Stomach (tissue), 4 donors: Measurements from ENCODE around the gene PDE9A.

ENCODE experiments used
- EP300 ChIP-seq: sonication (generic); formaldehyde crosslinking; IDR thresholded peaks from one replicate; pipeline ENCODE4 v1.6.1; 2017; ENCODE audit warnings: antibody characterized with exemption
- POLR2A ChIP-seq, 4 donors: fragments of 450-650 bp; IDR thresholded peaks; one replicate each; pipeline ENCODE4 v1.6.1; 2016; ENCODE audit warnings: antibody characterized with exemption in 4 of 4, control low read depth in 2 of 4, mild to moderate bottlenecking in 1 of 4, moderate library complexity in 1 of 4
- TF ChIP-seq, protein P1 (sequence below), 7 experiments: fragments of 450-650 bp in 4 of 7; fragments of 200-600 bp in 3 of 7; sonication (generic) in 3 of 7; IDR thresholded peaks; one replicate each; pipeline ENCODE4 v1.5.1; 2016 to 2019; ENCODE audit warnings: antibody characterized with exemption in 7 of 7, control low read depth in 2 of 7, mild to moderate bottlenecking in 1 of 7

DNA sequence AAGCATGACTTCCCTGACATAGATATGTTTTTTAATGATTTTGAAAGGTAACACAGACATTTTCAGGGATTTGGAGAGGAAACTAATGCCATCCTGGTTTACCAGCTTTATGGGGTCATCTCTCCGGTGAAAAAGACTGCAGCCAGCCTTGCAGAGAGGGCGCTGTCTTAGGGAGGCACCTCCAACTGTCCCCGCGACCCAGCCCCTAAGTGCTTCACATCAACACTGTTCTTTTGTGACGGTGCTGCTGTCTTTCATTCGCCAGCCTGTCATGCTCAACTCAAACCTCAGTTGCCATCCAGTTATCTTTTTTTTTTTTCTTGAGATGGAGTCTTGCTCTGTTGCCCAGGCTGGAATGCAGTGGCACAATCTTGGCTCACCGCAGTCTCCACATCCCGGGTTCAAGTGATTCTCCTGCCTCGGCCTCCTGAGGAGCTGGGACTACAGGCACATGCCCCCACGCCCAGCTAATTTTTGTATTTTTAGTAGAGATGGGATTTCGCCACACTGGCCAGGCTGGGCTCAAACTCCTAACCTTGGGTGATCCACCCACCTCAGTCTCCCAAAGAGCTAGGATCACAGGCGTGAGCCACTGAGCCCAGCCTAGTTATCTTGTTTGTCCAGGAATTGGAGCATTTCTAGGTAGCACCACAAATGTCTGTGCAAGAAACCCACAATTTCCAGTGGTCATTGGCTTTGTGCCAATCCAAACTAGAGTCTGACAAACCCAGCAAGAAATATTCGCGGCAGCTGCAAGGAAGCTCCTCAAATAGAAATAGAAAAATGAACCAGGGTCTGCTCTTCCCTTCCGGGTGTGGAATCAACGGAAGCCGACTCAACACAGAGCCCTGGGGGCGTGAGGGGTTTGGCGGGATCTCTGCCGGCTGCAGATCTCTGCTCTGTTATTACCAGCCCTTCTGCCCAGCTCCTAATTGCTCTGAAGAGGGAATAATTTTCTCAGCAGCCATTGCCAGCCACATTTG lies 24.2 kb downstream of the PDE9A start:
- TF ChIP-seq EP300 (no peak), POLR2A (IDR thresholded peaks at IDR 0.05) (no peak)
- TF ChIP-seq, protein P1, sequence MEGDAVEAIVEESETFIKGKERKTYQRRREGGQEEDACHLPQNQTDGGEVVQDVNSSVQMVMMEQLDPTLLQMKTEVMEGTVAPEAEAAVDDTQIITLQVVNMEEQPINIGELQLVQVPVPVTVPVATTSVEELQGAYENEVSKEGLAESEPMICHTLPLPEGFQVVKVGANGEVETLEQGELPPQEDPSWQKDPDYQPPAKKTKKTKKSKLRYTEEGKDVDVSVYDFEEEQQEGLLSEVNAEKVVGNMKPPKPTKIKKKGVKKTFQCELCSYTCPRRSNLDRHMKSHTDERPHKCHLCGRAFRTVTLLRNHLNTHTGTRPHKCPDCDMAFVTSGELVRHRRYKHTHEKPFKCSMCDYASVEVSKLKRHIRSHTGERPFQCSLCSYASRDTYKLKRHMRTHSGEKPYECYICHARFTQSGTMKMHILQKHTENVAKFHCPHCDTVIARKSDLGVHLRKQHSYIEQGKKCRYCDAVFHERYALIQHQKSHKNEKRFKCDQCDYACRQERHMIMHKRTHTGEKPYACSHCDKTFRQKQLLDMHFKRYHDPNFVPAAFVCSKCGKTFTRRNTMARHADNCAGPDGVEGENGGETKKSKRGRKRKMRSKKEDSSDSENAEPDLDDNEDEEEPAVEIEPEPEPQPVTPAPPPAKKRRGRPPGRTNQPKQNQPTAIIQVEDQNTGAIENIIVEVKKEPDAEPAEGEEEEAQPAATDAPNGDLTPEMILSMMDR (IDR thresholded peaks at IDR 0.05) = no peak
